ENCODE measurements around the gene METRN.

The METRN gene

GRCh38 chr16:761625-762513 is 47.0 kb downstream of the METRN start:
- DNase-seq: no peak

DNA sequence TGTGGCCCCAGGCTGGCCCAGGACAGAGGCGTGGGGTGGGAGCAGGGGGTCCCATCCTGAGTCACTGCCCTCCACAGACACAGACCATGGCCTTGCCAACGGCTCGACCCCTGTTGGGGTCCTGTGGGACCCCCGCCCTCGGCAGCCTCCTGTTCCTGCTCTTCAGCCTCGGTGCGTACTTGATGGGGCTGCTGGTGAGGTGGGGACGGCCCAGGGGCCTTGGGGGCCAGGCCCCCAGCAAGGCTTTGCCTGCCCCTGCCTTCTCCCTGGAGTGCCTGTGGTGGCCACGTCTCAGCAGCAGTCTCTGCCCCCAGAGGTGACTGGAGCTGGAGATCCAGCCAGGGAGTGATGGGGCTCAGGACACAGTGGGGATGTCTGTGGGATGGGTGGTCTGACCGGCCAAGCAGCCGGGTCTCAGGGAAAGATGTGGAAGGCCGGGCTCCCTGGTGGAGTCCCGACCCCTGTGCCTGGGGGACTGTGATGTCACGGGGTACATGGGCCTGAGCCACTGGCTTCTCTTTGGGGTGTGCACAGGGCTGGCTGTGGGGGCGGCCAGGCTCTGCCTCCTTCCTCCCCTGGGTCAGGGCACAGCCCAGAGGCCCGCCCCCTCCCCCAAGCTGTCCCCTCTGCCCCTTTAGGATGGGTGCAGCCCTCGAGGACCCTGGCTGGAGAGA is 47.8 kb downstream of the METRN start:
- DNase-seq: no peak

DNA sequence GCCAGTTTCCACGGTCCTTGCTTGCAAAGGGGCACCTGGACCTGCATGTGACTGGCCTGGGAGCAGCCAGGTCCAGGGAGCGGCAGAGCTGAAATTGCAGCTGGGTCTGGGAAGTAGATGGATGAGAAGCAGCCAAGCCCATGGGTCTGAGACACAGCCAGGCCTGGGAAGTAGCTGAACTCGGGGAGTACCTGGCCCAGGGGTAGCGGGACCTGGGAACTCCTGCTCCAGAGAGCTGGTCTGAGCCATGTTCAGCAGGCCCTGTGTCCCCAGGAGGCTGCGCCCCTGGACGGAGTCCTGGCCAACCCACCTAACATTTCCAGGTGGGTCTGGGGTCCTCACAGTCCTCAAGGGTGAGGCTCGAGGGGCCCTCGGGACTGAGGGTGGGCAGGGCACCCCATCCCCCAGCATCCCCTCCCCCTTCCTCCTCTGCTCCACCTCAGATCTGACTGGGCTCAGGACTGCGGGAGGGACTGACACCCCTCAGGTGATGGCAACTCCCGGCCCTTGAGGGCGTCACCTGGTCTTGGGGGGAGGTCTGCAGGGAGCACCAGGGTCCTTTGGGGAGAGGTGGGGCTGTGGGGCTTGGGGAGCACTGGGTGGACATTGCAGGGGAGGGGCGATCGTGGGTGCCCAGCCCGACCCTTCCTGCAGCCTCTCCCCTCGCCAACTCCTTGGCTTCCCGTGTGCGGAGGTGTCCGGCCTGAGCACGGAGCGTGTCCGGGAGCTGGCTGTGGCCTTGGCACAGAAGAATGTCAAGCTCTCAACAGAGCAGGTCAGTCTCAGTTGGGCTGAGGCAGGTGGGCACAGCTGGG is 48.7 kb downstream of the METRN start:
- DNase-seq: no peak

GRCh38 chr16:764184-764750 is 49.3 kb downstream of the METRN start:
- no peak for DNase-seq

DNA sequence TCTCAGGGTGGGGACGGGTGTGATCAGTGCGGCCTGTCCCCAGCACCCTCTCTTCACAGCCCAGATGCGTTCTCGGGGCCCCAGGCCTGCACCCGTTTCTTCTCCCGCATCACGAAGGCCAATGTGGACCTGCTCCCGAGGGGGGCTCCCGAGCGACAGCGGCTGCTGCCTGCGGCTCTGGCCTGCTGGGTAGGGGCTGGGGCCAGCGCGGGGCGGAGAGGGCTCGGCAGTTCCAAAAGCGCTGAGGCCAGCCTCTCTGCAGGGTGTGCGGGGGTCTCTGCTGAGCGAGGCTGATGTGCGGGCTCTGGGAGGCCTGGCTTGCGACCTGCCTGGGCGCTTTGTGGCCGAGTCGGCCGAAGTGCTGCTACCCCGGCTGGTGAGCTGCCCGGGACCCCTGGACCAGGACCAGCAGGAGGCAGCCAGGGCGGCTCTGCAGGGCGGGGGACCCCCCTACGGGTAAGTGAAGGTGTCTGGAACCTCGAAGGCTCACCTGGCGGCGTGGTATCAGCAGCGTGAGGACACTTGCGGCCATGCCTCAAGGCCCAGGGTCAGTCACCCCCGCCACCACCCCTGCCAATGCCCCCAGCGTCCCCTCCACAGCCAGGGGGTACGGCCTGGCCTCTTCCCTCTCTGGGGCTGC is 50.0 kb downstream of the METRN start:
- no peak for DNase-seq

DNA sequence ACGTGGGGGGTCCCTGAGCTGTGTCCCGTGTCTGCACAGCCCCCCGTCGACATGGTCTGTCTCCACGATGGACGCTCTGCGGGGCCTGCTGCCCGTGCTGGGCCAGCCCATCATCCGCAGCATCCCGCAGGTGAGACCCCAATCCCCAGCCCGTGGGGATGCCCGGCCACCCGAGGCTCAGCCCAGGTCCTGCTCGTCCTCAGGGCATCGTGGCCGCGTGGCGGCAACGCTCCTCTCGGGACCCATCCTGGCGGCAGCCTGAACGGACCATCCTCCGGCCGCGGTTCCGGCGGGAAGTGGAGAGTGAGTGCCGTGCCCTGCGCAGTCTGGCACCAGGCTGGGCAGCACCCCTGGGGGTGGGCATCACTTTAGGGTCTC is 50.6 kb downstream of the METRN start:
- DNase-seq: no peak

- no peak for DNase-seq
Observed at GRCh38 chr16:766008-766819, 51.3 kb downstream of the METRN start.

- no peak for DNase-seq
Observed at GRCh38 chr16:766820-767640, 52.1 kb downstream of the METRN start.

- DNase-seq: no peak
Observed at GRCh38 chr16:767743-768235, 52.9 kb downstream of the METRN start.

- DNase-seq: no peak
Observed at GRCh38 chr16:768428-768827, 53.5 kb downstream of the METRN start.

Measured in EL (cell line).